Liver (tissue), 9 donors: ENCODE measurements around the gene ZFYVE28. TPM values are rescaled to one million over a fixed set of nuclear protein-coding genes. Genes with fewer than 3 reads are reported as not detected.

Experiments
- DNase-seq: peaks from one replicate; pipeline ENCODE4 v3.0.0-alpha.2; 2017; ENCODE audit warnings: low spot score
- H3K27ac ChIP-seq, 2 donors: one replicate each; pipeline ENCODE4 v1.7.0; 2013; ENCODE audit warnings: inconsistent platforms in 2 of 2, low read length in 2 of 2, control low read depth in 1 of 2, low read depth in 1 of 2, mild to moderate bottlenecking in 1 of 2
- H3K27me3 ChIP-seq, 4 donors: one replicate each; pipeline versions ENCODE4 v1.6.1 to v1.7.0; 2013; ENCODE audit warnings: low read length in 3 of 4, inconsistent platforms in 1 of 4, mild to moderate bottlenecking in 1 of 4, moderate library complexity in 1 of 4; ENCODE audit not compliant: control insufficient read depth in 4 of 4, insufficient read depth in 4 of 4
- H3K36me3 ChIP-seq, 4 donors: one replicate each; pipeline versions ENCODE4 v1.6.1 to v1.7.0; 2013; ENCODE audit warnings: low read length in 3 of 4, mild to moderate bottlenecking in 3 of 4, low read depth in 1 of 4, moderate library complexity in 1 of 4; ENCODE audit not compliant: control insufficient read depth in 4 of 4, insufficient read depth in 3 of 4
- H3K4me1 ChIP-seq, 4 donors: one replicate each; pipeline versions ENCODE4 v1.6.1 to v1.7.0; 2013; ENCODE audit warnings: low read length in 3 of 4, mild to moderate bottlenecking in 3 of 4, moderate library complexity in 1 of 4; ENCODE audit not compliant: control insufficient read depth in 4 of 4, insufficient read depth in 4 of 4
- H3K4me3 ChIP-seq, 3 donors: one replicate each; pipeline versions ENCODE4 v1.6.1 to v1.7.0; 2013; ENCODE audit warnings: low read length in 3 of 3, control low read depth in 1 of 3, low read depth in 1 of 3, mild to moderate bottlenecking in 1 of 3
- H3K9ac ChIP-seq, 2 donors: one replicate each; pipeline ENCODE4 v1.7.0; 2013; ENCODE audit warnings: low read length in 2 of 2, mild to moderate bottlenecking in 2 of 2, moderate library complexity in 2 of 2, control low read depth in 1 of 2, low read depth in 1 of 2
- H3K9me3 ChIP-seq, 4 donors: one replicate each; pipeline versions ENCODE4 v1.6.1 to v1.7.0; 2013; ENCODE audit warnings: low read length in 3 of 4; ENCODE audit not compliant: control insufficient read depth in 4 of 4
- EGR1 ChIP-seq, 2 donors: IDR thresholded peaks; 2 replicates each; pipeline ENCODE4 v1.6.1; 2016 to 2018; ENCODE audit warnings: antibody characterized with exemption in 2 of 2, low read depth in 2 of 2
- FOXA2 ChIP-seq: IDR thresholded peaks from 2 replicates; pipeline ENCODE4 v1.6.1; 2016; ENCODE audit warnings: antibody characterized with exemption
- HNF4A ChIP-seq, 2 donors: conservative IDR thresholded peaks; 2 replicates each; pipeline ENCODE4 v1.6.1; 2016; ENCODE audit warnings: antibody characterized with exemption in 2 of 2, mild to moderate bottlenecking in 2 of 2
- JUND ChIP-seq, 2 donors: IDR thresholded peaks; 2 replicates each; pipeline ENCODE4 v1.6.1; 2016; ENCODE audit warnings: antibody characterized with exemption in 2 of 2
- RAD21 ChIP-seq, 2 donors: IDR thresholded peaks; 2 replicates each; pipeline ENCODE4 v1.6.1; 2016; ENCODE audit warnings: antibody characterized with exemption in 2 of 2, mild to moderate bottlenecking in 2 of 2
- RXRA ChIP-seq, 2 donors: IDR thresholded peaks; 2 replicates each; pipeline ENCODE4 v1.6.1; 2017 to 2018; ENCODE audit warnings: antibody characterized with exemption in 2 of 2, mild to moderate bottlenecking in 1 of 2
- YY1 ChIP-seq: IDR thresholded peaks from 2 replicates; pipeline ENCODE4 v1.6.1; 2016; ENCODE audit warnings: antibody characterized with exemption, mild to moderate bottlenecking
- WGBS: extraction: QIAGEN DNeasy Blood & Tissue Kit; methylation state at CpG from one replicate; pipeline ENCODE4 v1.1.7; 2013; 5-methylcytosine and 5-hydroxymethylcytosine counted together
- polyA plus RNA-seq, 2 donors: library from polyadenylated mRNA; stranded (reverse) in 1 of 2; unstranded in 1 of 2; fragments of 200-250 nt in 1 of 2; fragments of >200 nt in 1 of 2; fragmentation: Nextera tagmentation in 1 of 2; extraction: Ambion mirVana in 1 of 2; gene quantifications; one replicate each; pipeline versions ENCODE4 v1.2.1 to v1.2.3, GENCODE V29; 2013 to 2015
- total RNA-seq, 2 donors: library from RNA; depleted of rRNA; stranded (reverse); fragments of >200 nt; gene quantifications; one replicate each; pipeline ENCODE4 v1.2.3, GENCODE V29; 2014
- TF ChIP-seq, protein P1 (sequence below): IDR thresholded peaks from 2 replicates; pipeline ENCODE4 v1.6.1; 2016; ENCODE audit warnings: antibody characterized with exemption
- TF ChIP-seq, protein P2 (sequence below): IDR thresholded peaks from 2 replicates; pipeline ENCODE4 v1.6.1; 2016; ENCODE audit warnings: antibody characterized with exemption, mild to moderate bottlenecking
- TF ChIP-seq, protein P3 (sequence below): IDR thresholded peaks from 2 replicates; pipeline ENCODE4 v1.6.1; 2016; ENCODE audit warnings: antibody characterized with exemption
- donor health status: healthy.
- donor health status: healthy.
- donor health status: healthy.
- donor health status: healthy.
- donor health status: healthy.

Gene ZFYVE28
- total and polyA plus RNA-seq, 4 donors, result 2.0 to 6.1 (median 2.7) TPM

DNA sequence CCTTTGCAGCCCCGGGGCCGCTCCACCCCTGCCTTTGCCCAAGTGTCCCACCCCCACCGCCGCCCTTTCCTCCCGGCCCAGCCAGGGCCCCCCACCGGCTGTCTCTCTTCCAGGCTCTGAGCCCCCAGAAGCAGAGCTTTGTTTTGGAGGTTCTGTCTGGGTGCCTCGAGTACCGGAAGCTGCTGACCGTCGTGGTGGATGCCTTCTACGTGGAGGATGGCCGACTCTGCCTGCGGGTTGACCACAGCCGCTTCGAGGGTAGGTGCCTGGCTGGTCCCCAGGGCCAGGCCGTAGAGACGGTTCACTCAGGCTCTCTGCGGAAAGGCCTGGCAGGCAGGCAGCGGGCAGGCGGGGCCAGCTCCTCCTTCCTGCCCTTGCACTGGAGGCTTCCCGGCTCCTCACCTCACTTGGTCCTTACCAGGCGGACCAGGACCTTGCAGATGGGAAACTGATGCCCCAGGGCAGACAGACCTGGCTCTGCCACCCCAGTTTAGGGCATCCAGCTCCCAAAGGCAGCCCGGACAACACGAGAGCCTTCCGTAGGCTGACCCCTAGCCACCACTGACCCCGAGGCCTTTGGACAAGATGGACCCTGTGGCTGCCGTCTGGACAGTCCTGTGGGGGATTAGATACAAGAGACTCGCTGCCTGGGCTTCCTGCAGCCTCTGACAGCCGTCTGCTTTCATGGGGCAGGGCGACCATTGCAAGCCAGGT lies 18.5 kb upstream of the ZFYVE28 start:
- Histone ChIP-seq H3K27me3 (no peaks in the 10 kb centered on the region), H3K9ac (no peak overlapping the region), H3K4me1 (no peaks in the 10 kb centered on the region), H3K36me3 (no peaks in the 10 kb centered on the region), H3K27ac (no peak overlapping the region), H3K9me3 (no peaks in the 10 kb centered on the region), H3K4me3 (no peak overlapping the region)
- TF ChIP-seq YY1 (no peak), HNF4A (conservative IDR thresholded peaks at IDR 0.05) (no peak)
- TF ChIP-seq, protein P1, sequence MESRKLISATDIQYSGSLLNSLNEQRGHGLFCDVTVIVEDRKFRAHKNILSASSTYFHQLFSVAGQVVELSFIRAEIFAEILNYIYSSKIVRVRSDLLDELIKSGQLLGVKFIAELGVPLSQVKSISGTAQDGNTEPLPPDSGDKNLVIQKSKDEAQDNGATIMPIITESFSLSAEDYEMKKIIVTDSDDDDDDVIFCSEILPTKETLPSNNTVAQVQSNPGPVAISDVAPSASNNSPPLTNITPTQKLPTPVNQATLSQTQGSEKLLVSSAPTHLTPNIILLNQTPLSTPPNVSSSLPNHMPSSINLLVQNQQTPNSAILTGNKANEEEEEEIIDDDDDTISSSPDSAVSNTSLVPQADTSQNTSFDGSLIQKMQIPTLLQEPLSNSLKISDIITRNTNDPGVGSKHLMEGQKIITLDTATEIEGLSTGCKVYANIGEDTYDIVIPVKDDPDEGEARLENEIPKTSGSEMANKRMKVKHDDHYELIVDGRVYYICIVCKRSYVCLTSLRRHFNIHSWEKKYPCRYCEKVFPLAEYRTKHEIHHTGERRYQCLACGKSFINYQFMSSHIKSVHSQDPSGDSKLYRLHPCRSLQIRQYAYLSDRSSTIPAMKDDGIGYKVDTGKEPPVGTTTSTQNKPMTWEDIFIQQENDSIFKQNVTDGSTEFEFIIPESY, result no peak
- TF ChIP-seq, protein P2, sequence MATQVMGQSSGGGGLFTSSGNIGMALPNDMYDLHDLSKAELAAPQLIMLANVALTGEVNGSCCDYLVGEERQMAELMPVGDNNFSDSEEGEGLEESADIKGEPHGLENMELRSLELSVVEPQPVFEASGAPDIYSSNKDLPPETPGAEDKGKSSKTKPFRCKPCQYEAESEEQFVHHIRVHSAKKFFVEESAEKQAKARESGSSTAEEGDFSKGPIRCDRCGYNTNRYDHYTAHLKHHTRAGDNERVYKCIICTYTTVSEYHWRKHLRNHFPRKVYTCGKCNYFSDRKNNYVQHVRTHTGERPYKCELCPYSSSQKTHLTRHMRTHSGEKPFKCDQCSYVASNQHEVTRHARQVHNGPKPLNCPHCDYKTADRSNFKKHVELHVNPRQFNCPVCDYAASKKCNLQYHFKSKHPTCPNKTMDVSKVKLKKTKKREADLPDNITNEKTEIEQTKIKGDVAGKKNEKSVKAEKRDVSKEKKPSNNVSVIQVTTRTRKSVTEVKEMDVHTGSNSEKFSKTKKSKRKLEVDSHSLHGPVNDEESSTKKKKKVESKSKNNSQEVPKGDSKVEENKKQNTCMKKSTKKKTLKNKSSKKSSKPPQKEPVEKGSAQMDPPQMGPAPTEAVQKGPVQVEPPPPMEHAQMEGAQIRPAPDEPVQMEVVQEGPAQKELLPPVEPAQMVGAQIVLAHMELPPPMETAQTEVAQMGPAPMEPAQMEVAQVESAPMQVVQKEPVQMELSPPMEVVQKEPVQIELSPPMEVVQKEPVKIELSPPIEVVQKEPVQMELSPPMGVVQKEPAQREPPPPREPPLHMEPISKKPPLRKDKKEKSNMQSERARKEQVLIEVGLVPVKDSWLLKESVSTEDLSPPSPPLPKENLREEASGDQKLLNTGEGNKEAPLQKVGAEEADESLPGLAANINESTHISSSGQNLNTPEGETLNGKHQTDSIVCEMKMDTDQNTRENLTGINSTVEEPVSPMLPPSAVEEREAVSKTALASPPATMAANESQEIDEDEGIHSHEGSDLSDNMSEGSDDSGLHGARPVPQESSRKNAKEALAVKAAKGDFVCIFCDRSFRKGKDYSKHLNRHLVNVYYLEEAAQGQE, result no peak
- no peak for DNase-seq
- WGBS, result 86% methylated on average over 30 of the region's 30 CpGs

DNA sequence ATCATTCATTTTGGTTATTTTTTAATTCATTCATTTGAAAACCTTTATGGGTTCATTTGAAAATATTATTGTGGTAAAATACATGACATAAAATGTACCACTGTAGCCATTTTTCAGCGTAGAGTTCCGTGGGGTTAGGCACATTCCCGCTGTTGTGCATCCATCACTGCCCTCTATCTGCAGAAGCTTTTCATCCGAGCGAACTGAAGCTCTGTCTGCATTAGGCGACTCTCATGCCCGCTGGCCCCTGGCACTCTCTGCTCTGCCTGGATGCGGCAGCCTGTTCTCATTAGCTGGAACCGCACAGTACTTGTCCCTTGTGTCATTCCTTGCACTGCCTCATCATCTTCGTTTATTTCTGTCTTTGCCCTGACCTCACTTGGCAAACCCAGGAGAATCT lies 17.9 kb upstream of the ZFYVE28 start:
- H3K27ac ChIP-seq, result no peak overlapping the region
- H3K9me3 ChIP-seq, result no peaks in the 10 kb centered on the region
- H3K27me3 ChIP-seq, result no peaks in the 10 kb centered on the region
- DNase-seq, result no peak
- TF ChIP-seq FOXA2 (no peak), RAD21 (IDR thresholded peaks at IDR 0.05) (peak in 1 of 2 donors; percentile 35), RXRA (IDR thresholded peaks at IDR 0.05) (no peak), EGR1 (IDR thresholded peaks at IDR 0.05; ENCODE audit: low read depth in 2 of 2) (no peak), JUND (IDR thresholded peaks at IDR 0.05) (no peak)
- TF ChIP-seq, protein P2, result no peak
- TF ChIP-seq, protein P3, sequence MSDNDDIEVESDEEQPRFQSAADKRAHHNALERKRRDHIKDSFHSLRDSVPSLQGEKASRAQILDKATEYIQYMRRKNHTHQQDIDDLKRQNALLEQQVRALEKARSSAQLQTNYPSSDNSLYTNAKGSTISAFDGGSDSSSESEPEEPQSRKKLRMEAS, result no peak
- no peaks in the 10 kb centered on the region for H3K4me1 ChIP-seq
- no peak overlapping the region for H3K4me3 ChIP-seq
- H3K9ac ChIP-seq, result no peak overlapping the region
- 61% methylated on average over 10 of the region's 10 CpGs for WGBS
- no peaks in the 10 kb centered on the region for H3K36me3 ChIP-seq
